HTERT RPE-1 (cell line): ENCODE measurements around the gene ATG10.
"Not testable (repeated sequence)": the region's sequence is repeated elsewhere in the genome, so short reads cannot be mapped to it uniquely, and the experiment has no call there.

ENCODE experiments used
- in situ Hi-C: fragments of 300-500 bp; cut with MboI; formaldehyde crosslinking; loops from 4 replicates; pipeline ENCODE4 v1.14.3; 2020; ENCODE audit warnings: low sequenced_read_pairs

ATG10 gene

DNA sequence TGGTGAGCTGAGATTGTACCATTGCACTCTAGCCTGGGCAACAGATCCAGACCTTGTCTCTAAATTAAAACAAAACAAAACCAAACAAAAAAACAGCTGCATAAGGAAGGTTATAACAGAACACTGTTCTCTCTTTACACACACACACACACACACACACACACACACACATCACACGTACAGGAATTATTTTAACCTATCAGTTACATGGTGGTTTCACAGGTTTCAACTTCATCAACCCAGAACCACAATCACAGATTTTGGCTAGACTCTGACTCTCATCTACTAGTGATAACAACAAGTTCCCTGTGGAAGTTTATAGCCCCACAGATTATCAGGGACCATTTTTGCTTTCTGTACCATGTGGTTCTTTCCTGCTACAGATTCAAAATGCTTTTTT is 246.1 kb downstream of the ATG10 start:
- in situ Hi-C loops: no loop called here

DNA sequence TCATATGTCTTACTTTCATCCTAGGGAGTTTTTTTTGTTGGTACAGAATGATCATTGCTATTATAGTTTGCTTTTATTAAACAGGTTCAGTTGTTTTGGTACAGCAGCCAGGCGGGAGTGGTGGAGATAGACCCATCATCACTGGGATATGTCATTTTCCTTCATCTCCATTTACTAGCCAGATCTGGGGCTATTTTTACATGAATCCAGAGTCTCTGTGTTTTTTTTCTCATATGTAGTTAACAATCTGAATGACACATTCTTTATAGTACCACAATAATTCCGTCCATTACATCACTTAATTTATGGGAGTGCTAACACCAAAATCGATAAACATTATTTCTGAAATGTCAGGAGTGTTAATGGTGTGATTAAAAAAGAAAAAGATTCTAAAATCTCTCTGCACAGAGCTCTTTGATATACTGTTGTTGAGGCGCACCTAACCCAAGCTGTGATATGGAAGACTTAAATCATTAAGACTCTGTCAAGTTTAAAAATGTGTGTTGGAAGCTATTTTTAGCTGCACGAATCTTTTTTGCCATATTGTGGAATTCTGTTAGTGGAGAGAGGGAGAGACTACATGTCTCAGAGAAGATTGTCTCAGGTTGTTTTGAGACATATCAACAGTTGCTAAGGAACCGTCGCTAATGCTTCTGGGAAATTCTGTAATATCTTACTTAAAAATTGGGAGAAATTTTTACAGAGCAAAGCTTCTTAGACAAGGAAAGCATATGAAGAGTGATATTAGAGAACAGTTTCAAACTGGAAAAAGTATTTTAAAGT is 246.7 kb downstream of the ATG10 start:
- in situ Hi-C loops: no loop called here

DNA sequence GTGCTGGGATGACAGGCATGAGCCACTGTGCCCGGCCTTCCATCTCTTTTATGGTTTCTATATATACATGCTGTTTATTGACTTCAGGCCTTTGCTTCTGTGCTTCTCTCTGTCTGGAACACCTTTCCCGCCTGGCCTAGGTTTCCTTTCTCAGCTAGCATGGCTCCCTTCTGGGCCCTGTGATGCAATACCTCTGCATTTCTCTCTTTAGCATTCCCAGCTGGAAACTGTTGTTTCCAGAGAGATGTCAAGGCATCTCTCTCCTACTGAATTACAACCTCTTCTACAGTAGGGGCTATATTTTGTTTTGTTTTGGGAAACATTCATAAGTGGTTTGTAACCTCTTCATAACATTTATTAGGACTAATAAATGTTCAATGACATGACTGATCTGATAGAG is 249.2 kb downstream of the ATG10 start:
- in situ Hi-C loops: no loop called here

DNA sequence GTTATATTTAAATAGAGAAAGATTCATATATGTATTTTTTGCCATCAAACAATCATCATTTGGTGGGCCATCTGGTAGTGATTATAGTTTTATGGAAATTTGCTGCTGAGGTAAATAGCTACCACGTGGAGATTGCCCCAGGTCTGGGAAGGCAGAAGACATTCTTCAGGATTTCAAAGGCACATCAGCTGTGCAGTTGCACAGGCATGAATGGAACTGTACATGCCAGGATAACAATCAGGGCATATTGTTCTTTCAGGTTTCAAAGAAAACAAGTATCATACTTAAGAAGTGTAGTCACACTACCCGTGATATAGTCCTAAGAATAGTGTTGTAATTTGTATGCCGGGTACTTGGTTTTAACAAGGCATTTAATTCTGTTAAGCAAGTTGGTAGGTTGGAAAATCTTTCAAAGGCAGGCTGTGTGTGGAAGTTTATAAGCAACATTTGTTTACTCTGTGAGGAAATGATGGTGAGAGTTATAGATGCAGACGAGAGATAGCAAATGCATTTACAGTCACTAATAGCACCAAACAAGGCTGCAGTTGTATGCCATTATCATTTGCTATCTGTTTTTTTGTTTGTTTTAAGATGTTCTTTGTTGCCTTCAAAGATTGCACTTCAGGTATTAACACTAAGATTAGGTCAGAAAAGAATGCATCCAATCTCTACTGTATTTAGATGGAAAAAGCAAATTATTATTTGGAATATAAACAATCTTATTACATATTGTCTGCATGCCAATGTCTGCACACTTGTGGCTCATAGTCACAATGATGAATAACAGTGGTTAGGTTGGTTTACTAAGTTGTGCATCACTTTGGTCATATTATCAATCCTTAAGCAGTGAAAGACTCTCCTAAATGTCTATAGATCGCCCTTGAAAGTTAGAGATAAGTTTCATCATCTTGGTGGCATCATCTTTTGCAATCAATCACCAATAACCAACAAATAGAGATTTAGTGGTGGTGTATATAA is 251.1 kb downstream of the ATG10 start:
- in situ Hi-C loops: no loop called here

DNA sequence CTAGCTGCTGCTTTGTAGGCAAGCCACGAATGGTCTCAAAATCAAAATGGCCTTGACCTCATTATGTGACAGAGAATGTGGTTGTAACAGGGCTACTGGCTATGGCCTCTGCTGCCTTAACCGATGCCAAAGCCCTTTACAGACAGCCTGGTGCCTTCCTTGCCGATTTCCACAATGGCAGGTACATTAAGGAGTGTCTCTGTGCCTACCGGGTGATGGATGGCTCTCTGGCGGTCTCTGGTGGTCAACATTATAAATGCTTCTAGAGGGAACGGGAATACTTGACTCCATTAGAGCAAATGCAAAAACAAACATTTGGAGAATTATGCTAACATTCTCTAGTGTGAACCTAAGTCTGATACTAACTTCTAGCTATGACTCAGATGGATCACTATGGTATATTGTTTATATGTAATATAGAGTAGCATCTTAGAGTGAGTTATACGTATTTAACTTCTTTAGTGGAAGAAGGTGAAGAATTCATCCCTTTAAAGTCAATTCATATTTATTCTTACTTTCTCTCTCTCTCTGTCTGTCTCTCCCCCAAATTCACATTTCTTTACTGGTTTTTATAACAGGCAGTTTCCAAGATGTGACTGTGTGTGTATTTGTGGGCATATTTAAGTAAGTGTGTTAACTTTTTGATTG is 253.8 kb downstream of the ATG10 start:
- in situ Hi-C loops: no loop called here

DNA sequence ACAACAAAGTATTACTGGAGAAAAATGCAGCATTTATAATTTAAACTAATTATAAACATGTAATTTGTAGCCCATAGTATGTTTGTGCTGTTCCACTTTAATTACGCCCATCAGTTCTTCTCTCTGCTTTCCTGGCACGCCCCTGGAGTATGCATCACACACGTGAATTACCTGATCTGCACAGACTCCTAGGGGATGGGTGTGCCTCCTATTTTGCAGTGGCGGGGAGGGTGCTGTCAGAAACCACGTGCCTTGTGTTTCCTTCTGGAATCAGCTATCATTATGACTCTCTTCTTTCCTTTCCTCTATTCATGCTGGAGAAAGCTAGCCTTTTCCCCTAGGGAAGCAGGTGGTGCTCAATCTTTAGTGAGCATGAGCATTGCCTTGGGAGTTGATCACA is 263.1 kb downstream of the ATG10 start:
- in situ Hi-C loops: no loop called here

DNA sequence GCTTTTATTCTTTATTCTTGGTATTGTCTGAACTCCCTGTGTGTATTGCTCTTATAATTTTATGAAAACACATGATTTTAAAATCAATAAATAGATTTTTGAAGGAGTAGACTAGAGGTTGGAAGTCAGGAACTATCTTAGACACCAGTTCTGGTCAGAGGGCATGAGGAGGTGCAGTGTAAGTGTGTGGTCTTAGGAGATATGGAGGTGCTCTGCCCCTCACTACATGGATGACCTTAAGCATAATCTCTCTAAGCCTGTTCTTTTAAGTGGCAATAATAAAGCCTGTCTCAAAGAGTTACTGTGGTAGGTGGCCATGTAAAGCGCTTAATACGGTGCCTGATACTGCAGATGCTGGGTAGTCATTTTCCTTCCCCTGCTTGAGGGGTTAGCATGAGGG is 272.3 kb downstream of the ATG10 start:
- in situ Hi-C loops: no loop called here

DNA sequence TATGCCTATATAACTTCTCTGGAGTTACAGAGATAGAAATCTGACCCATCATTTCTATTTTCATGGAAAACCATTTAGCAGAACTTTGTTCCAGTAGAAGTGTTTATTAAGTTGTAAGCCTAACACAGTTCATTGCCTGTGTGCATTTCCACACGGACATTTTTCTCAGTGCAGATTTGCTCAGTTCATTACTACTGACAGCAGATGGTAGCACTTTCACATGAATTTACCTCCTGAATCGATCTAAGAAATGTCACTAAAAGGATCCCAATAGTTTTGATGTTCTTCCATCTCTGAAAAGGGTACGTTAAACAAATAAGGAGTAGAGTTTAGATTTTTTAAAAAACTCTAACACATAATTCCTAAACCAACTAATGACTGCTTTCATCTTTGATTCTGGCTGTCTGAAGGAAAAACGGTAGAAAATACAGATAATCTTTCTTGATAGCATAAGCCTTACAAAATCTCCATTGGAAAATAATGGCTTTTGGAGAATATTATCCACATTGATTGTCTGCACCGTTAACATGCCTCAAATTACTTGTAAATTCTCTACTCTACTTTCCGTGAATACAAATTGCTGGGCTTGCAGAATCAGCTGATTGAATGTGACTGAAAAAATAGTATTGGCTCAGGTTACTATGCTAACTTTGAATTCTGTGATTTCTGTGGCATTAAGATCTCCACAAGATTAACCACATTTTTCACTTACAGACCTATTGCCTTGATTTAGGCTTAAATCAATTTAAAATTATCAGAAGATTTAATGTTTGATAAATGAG is 273.2 kb downstream of the ATG10 start:
- in situ Hi-C loops: no loop called here

DNA sequence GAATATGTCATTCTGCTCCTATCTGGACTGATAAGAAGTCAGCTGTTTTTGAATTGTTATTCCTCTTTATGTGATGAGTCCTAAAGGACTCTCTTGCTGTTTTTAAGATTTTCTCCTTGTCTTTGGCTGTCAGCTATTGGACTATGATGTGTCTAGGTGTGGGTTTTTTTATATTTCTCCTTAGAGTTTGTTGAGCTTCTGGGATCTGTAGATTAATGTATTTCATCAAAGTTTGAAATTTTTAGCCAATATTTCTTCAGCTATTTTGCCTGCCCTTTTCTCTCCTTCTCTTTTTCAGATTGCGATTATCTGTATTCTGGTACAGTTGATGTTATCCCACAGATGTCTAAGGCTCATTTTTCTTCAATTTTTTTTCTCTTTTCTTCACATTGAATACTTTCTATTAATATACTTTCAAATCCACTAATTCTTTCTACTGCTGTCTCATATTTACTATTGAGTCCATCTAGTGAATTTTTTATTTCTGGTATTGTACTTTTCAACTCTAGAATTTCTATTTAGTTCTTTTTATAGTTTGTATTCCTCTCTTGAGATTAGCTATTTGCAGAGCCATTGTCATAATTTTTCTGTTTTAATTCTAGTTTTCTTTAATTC is 275.2 kb downstream of the ATG10 start:
- in situ Hi-C loops: no loop called here

DNA sequence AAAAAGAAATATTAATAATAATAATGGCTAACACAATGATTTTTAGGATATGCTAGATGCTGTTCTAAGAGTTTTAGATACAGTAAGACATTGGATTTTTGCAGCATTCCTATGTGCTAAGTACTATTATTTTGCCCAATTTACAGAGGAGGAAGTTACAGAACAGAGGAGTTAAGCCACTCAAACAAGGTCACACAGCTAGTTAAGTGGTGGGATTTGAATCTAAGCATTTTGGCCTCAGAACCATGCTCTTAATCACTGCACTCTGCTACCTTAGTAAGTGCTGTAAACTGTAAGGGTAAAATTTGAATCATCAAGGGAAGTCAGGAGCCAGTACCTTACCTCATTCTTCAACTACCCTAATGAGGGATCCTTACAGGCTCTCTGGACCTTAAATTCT is 280.9 kb downstream of the ATG10 start:
- in situ Hi-C loops: no loop called here

DNA sequence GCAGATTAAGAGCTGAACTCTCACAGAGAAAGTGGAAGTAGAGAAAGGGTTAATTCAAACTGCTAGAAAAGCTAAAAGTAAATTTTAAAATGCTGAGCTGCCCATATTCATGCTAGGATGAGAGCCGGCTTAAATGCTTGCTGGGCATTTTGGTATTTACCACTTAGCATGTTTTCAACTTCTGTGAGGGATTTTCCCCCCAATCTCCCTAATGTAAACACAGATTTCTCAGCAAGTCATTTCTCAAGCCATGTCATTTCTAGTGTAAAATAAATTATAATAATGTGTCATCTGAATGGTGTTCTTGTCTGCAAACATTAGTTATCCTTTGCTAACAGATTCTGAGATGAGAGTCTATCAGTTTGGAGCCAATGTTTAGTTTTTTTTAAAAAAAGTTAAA is 284.0 kb downstream of the ATG10 start:
- in situ Hi-C loops: no loop called here

DNA sequence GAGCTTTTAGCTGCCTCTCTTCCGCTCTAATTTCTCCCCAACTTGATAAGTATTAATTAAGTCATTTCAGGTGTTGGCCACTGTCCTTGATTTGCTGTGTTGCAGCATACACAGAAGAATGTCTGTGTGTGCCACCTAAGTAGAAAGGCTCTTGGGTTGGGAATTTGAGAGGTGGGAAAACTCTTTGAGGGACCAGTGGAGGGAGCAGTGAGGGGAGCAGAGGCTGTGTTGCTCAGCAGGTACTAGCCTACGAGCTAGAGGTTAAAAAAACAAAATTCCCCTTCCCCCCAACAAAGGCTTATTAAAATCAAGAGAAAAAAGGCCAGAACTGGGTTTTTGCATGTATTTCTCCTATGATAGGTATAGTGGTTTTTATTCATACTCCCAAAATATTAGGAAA is 285.4 kb downstream of the ATG10 start:
- in situ Hi-C loops: no loop called here

DNA sequence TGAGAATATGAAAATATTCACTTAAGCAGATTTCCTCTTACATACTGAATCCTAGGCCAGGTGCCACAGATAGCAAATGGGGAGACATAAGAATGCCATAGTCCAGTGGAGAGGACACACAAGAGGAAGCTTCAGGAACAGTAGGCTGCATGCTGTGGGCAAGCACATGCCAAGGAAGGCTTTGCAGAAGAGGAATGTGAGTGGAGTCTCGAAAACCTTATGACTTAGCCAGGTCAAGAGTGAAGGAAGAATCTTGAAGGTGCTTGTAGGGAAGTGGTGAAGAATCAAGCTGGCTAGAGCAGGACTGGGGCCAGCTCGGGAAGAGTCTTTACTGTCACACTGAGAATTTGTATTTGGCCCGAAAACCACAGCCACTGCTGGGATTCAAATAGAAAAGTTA is 285.9 kb downstream of the ATG10 start:
- in situ Hi-C loops: no loop called here

DNA sequence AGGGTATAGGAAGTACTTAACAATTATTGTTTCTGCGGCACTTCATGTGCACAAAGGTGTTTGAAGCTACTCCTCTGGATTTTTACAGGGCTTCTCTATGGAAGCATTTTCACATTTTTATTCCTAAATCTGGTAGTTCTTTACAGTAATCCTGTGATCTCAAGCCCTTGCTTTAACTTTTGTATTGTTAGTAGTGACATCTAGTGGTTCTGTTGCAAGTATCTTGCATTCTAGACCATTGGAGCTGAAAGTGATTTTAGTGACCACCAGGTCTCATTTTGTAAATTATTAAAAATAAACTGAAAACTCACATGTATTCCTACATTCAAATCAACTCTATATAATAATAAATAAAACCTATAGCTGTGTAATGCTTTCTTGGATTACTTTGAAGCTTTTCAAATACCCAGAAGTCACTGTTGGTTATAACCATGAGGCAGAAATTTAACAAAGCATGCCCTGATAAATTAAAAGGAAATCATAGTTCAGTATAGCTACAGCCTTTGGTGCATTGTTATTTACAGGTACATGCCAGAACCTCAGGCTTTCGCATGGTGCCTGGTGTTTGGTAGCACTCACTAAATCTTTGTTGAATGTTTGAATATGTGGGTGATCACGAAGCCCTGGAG is 287.5 kb downstream of the ATG10 start:
- in situ Hi-C loops: no loop called here

DNA sequence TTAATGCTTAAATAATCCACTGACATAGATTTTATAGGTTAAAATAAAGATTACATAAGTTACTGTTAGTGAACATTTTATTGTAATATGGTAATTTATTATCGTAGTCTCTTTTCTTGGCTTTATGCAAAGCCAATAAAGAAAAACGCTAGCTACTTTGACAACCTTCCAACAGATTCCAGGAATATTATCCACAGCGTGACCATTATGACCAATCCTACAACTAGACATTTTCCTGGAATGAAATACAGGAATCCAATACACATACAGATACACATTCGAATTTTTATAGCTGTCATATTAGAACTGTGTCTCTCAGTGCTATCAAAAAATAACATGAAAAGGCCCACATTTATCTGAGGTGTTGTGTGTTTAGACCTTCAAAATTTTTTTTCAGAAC is 293.2 kb downstream of the ATG10 start:
- in situ Hi-C loops: no loop called here

DNA sequence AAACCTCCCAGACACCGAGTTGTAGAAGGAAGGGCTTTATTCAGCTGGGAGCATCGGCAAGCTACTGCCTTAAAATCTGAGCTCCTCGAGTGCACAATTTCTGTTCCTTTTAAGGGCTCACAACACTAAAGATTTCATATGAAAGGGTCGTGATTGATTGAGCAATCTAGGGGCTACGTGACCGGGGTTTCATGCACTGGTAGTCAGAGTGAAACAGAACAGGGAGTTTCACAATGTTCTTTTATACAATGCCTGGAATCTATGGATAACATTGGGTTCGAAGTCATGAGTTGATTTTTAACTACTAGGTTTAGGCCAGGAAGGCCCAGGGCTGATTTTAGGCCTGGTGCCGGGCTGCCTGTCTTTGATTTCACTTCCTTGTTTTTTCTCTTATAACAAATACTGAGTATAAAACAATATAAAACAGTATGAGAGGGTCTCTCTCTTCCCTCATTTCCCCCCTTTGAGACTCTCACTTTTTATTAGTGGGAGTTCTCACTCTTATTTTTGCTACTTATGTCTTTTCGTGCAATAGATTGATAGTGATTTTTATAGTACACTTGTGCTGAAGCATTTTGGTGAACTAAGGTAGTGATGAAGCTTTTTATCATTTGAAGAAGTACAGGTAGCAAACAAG is 295.6 kb downstream of the ATG10 start:
- in situ Hi-C loops: not testable (repeated sequence)

DNA sequence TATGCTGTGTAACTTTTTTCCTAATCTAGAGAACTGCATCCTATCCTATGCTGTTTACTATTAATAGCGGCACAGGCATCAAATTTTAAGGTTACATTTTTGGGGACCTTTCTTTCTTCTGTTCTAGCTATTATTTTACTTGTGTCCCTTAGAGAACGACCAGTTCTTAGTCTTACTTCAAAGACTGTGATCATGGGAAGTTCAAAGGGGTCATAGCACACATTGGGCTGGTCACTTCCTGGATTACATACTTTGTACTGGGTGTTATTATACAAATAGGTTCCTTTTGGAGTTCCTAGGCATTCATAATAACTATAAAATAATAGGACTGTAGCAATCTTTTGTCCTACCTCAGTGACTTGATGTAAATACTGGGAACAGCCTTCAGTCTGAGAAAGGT is 297.5 kb downstream of the ATG10 start:
- in situ Hi-C loops: not testable (repeated sequence)

DNA sequence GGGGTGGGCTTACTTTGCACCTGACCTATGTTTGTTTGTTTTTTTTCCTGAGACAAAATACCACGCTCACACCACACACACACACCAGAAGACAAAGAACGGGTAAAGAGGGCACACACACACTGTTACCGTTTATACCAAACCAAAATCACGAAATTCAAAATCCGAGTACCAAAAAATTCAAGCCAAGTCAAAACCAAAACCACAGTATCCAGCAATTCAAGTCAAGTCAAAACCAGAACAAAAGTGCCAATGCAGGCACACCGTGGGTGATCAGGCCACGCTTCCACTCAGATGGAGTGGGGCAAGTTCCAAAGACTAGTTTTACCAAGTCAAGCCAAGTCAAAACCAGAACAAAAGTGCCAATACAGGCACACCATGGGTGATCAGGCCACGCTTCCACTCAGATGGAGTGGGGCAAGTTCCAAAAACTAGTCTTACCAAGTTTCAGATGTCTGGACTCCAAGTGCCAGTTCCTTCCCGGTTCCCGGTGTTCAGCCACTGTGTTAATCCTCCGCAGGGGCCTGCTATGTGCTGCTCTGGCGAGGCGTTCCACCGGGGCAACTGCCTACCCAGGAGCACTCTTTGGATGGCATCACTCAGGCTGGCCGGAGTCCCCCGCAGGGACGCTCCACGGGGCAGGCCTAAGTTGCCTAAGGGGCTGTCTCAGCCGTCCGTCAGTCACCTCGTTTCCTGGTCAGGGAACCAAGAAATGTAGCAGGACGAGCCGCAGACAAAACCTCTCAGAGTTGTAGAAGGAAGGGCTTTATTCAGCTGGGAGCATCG is 300.9 kb downstream of the ATG10 start:
- in situ Hi-C loops: not testable (repeated sequence)

DNA sequence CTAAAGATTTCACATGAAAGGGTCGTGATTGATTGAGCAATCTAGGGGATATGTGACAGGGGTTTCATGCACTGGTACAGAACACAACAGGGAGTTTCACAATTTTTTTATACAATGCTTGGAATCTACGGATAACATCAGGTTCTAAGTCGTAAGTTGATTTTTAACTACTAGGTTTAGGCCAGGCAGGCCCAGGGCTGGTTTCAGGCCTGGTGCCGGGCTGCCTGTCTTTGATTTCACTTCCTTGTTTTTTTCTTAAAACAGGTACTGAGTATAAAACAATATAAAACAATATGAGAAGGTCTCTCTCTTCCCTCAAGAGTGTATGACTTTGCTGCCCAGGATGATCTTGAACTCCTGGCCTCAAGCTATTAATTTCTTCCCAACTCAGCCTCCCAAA is 301.6 kb downstream of the ATG10 start:
- in situ Hi-C loops: not testable (repeated sequence)
